ENCODE data around the gene PAK4. TPM values are rescaled to one million over a fixed set of nuclear protein-coding genes. Genes with fewer than 3 reads are reported as not detected.
"Not testable (repeated sequence)": the region's sequence is repeated elsewhere in the genome, so short reads cannot be mapped to it uniquely, and the experiment has no call there.

The PAK4 gene
- total RNA-seq, 1 donor from 2014 or later = 40.8 TPM

GRCh38 chr19:39208175-39208795 is 82.7 kb downstream of the PAK4 start:
- peak; percentile 1 for ATAC-seq

- ATAC-seq = no peak
Observed at GRCh38 chr19:39209196-39209595, 83.6 kb downstream of the PAK4 start.

GRCh38 chr19:39211731-39212374 is 86.3 kb downstream of the PAK4 start:
- ATAC-seq = peak; percentile 42

GRCh38 chr19:39212375-39212742 is 86.8 kb downstream of the PAK4 start:
- ATAC-seq = peak; percentile 66

GRCh38 chr19:39215323-39215722 is 89.7 kb downstream of the PAK4 start:
- ATAC-seq = not testable (repeated sequence)

GRCh38 chr19:39217094-39217493 is 91.5 kb downstream of the PAK4 start:
- no peak for ATAC-seq

GRCh38 chr19:39218230-39219007 is 92.8 kb downstream of the PAK4 start:
- no peak for ATAC-seq

- ATAC-seq = not testable (repeated sequence)
Observed at GRCh38 chr19:39219108-39219507, 93.5 kb downstream of the PAK4 start.

- ATAC-seq = no peak
Observed at GRCh38 chr19:39223703-39224279, 98.2 kb downstream of the PAK4 start.

- ATAC-seq = no peak
Observed at GRCh38 chr19:39224910-39225309, 99.3 kb downstream of the PAK4 start.

Other genes with a start within 250 kb of the PAK4 start
- gene RINL, start 247.5 kb upstream of the PAK4 start, total RNA-seq = 7.6 TPM
- 40.3 TPM for gene SIRT2, start 226.2 kb upstream of the PAK4 start, total RNA-seq
- gene NFKBIB, start 225.8 kb upstream of the PAK4 start, total RNA-seq = 21.4 TPM
- 1.4 TPM for gene CCER2, start 213.6 kb upstream of the PAK4 start, total RNA-seq
- 24.1 TPM for gene SARS2, start 195.0 kb upstream of the PAK4 start, total RNA-seq
- 60.4 TPM for gene MRPS12, start 194.8 kb upstream of the PAK4 start, total RNA-seq
- gene FBXO17, start 150.0 kb upstream of the PAK4 start, total RNA-seq = 4.7 TPM
- gene FBXO27, start 93.2 kb upstream of the PAK4 start, total RNA-seq = 41.9 TPM
- gene ACP7, start 41.4 kb upstream of the PAK4 start, total RNA-seq = 0.32 TPM
- 298 TPM for gene NCCRP1, start 71.2 kb downstream of the PAK4 start, total RNA-seq
- not detected for gene SYCN, start 78.5 kb downstream of the PAK4 start, total RNA-seq
- gene IFNL3, start 119.2 kb downstream of the PAK4 start, total RNA-seq = not detected
- gene IFNL4, start 123.1 kb downstream of the PAK4 start, total RNA-seq = not detected
- not detected for gene IFNL2, start 142.6 kb downstream of the PAK4 start, total RNA-seq
- not detected for gene IFNL1, start 170.6 kb downstream of the PAK4 start, total RNA-seq
- gene LRFN1, start 195.1 kb downstream of the PAK4 start, total RNA-seq = 0.08 TPM
- 2.3 TPM for gene GMFG, start 210.3 kb downstream of the PAK4 start, total RNA-seq
- 53.3 TPM for gene SAMD4B, start 216.6 kb downstream of the PAK4 start, total RNA-seq